ENCODE results near the gene COL23A1.

- TF ChIP-seq POLR2A (IDR thresholded peaks at IDR 0.05; ENCODE audit: low read length), result no peak
- TF ChIP-seq GATA1 (IDR thresholded peaks at IDR 0.05; ENCODE audit: low read depth, low read length), result no peak
These were observed 132.7 kb downstream of the COL23A1 start for GRCh38 chr5:178457471-178457870.
